HG03045 (cell line): Measurements from ENCODE around the gene MAZ.

ENCODE experiments used
- ATAC-seq: cut with Tn5 transposase; IDR thresholded peaks from one replicate; pipeline ENCODE4 v1.9.1; 2021; ENCODE audit warnings: mild to moderate bottlenecking, moderate library complexity; ENCODE audit not compliant: unreplicated experiment

The MAZ gene

DNA sequence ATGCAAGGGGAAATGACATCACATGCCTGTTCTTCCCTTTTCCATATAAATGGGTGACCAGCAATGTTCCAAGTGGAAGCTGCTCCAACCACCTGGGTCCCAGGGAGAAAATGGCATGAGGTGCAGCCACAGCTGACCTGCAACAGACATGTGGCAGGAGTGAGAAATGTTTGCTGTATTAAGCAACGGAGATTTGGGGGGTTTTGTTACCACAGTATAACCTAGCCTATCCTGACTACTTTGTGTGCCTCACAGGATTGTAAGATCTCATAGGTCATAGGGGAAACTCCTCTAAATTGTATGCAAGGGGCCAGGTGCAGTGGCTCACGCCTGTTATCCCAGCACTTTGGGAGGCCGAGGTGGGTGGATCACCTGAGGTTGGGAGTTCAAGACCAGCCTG, 44.7 kb downstream of the MAZ start:
- ATAC-seq = no peak

DNA sequence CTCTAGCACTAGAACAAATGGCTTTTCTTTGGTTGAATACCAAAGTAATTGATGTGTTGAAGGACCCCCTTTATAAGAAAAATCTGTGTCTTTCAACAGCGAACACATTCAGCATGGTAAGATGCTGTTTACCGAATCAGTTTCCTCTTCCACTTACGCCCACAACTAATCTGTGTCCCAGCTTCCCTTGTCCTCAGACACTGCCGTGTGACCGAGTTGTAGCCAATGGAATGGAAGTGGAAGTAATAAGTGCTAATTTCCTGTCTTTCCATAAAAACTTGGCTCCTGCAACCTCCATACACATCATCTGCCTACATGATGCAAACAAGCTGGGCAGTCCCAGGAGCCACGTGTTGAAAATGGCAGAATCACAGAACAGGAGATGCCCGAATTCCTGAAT, 46.3 kb downstream of the MAZ start:
- no peak for ATAC-seq

DNA sequence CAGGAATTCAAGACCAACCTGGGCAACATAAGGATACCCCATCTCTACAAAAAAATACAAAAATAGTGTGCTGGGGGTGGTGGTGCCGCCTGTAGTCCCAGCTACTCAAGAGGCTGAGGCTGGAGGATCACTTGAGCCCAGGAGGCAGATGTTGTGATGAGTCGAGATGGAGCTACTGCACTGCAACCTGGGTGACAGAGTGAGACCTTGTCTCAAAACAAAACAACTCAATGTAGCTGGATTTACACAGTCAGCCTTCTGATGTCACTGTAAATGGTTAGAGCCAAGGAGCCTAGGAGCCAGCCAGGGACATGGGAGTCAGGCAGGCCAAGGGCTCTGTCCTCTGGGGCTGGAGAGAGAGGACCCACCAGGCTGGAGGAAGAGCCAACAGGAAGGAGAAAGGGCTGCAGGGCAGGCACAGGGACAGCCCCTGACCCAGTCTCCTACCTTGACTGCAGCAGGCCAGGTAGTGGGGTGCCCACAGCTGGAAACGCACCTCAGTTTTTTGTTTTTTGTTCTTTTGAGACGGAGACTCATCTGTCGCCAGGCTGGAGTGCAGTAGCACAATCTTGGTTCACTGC, 48.3 kb downstream of the MAZ start:
- ATAC-seq = no peak

DNA sequence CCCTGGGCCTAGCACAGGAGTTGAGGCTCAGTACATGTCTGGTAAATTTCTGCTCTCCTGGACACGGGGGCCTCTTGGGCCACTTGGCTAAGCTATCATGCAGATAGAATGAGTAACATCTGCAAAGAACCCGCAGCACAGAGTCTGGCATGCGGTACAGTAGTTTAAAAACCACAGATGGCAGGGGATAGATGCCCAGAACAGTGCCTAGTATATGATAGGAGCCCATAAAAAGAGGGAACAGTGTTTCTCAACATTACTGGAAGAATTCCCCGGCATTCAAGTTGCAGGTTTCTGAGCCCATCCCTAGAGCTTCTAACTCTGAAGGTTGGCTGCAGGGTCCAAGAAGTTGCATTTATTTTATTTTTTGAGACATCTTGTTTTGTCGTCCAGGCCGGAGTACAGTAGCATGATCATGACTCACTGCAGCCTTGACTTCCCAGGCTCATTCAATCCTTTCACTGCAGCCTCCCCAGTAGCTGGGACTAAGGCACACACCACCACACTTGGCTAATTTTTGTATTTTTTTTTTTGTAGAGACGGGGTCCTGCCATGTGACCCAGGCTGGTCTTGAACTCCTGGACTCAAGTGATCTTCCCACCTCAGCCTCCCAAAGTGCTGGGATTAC, 50.9 kb downstream of the MAZ start:
- no peak for ATAC-seq

DNA sequence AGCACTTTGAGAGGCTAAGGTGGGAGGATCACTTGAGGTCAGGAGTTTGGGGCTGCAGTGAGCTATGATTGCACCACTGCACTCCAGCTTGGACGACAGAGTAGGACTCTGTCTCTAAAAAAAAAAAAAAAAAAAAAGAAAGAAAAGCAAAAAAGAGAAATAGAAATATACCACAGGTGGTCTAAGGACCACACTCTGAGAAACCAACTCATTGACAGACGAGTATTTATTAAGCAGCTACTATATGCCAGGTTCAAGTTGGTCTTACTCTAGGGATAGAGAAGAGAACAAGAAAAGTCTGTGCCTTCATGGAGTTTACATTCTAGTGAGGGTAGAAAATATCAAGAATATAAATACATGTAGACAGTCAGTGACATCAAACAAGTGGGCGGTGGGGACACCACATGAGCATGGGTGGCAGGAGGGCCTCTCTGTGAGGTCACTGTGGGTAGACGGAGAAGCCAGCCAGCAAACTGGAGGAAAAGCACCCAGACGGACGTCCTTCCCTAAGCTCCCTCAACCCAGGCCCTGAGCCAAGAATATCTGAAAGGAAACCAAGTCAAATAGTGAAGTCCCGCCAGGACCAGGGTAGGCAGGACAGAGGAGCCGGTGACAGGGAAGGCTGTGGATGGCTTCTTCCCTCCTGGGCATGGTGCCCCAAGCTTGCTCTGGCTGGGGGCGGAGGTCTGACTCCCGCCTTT, 52.0 kb downstream of the MAZ start:
- no peak for ATAC-seq

DNA sequence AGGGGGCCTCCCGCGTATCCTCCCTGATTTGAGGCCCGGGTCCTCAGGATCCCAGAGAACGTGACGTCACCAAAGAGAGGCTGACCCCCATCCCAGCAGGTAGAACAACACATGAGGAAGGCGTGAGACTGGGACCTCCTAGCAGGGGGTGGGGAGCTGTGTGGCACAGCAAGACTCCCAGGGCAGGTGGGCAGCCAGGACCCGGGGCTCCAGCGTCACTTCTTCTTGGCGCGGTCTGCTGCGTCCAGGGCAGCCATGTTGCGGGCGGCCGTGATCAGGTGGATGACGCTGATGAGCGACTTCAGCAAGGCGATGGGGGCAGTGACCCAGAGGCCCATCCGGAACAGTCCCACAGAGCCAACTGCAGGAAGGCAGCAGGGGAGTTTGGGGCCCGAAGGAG, 52.6 kb downstream of the MAZ start:
- no peak for ATAC-seq

DNA sequence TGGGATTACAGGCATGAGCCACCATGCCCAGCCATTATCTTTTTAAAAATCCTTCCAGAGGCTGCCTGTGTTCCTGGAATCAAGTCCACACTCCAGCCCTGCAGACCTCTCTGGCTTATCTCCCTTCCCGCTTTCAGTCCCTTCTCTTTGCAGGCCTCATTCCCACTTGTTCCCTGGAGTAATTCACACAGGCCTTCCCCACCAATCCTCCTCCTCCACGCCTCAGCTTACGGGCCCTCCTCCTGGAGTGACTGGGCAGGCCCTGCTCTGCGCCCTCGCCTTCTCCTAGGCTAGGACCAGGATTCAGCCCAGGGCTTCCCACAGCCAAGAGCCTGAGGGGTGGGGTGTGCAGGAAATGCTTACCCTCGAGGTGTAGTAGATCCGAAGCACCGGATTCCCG, 53.9 kb downstream of the MAZ start:
- ATAC-seq = no peak
